Measurements from ENCODE around the gene PLEKHG4. TPM values are rescaled to one million over a fixed set of nuclear protein-coding genes. Genes with fewer than 3 reads are reported as not detected.

Gene PLEKHG4
- total and polyA plus RNA-seq, 10 of the 15 experiments (the other 5 are each of a cell fraction or from before 2014, with no cell fraction given): 0.14 to 2.6 (median 0.99) TPM

- no peak for TF ChIP-seq SUZ12 (IDR thresholded peaks at IDR 0.05; ENCODE audit: unreplicated experiment)
- no peak for TF ChIP-seq SKIL (IDR thresholded peaks at IDR 0.05; ENCODE audit: low read depth, poor library complexity, severe bottlenecking)
- no peak for TF ChIP-seq BCLAF1 (IDR thresholded peaks at IDR 0.05)
- TF ChIP-seq RB1 (IDR thresholded peaks at IDR 0.05; ENCODE audit: borderline replicate concordance): peak; percentile 81; the same call in 1 of the 2 replicates
- peak; percentile 56; the same call in 1 of the 2 replicates for TF ChIP-seq DPF2 (IDR thresholded peaks at IDR 0.05)
- peak; percentile 86 for TF ChIP-seq POLR2A (IDR thresholded peaks at IDR 0.05; ENCODE audit: low read depth, low read length)
- TF ChIP-seq TCF12 (IDR thresholded peaks at IDR 0.05; ENCODE audit: low read depth, low read length): 0 out of 2 replicates have a peak, but pooled peaks have one; percentile 3
- TF ChIP-seq E4F1 (IDR thresholded peaks at IDR 0.05; ENCODE audit: borderline replicate concordance, partially characterized antibody): no peak
- no peak for TF ChIP-seq MEF2B (IDR thresholded peaks at IDR 0.05; ENCODE audit: partially characterized antibody, poor library complexity, severe bottlenecking)
- no peak for TF ChIP-seq IKZF2 (IDR thresholded peaks at IDR 0.05)
- 0 out of 2 replicates have a peak, but pooled peaks have one; percentile 54 for TF ChIP-seq POLR2AphosphoS5 (IDR thresholded peaks at IDR 0.05; ENCODE audit: low read length)
- no peak for TF ChIP-seq NR2C2 (IDR thresholded peaks at IDR 0.05; ENCODE audit: borderline replicate concordance, control insufficient read depth, insufficient read length, low read depth)
- no peak; the same call in 2 of the 3 replicates for TF ChIP-seq POU2F2 (IDR thresholded peaks at IDR 0.05; ENCODE audit: borderline replicate concordance, low read depth, low read length)
- peak; percentile 90 for TF ChIP-seq E2F8 (IDR thresholded peaks at IDR 0.05; ENCODE audit: low read depth, partially characterized antibody)
- TF ChIP-seq YY1 (IDR thresholded peaks at IDR 0.05; ENCODE audit: low read depth, low read length): peak; percentile 29; the same call in 1 of the 2 replicates
- TF ChIP-seq NFYA (IDR thresholded peaks at IDR 0.05; ENCODE audit: borderline replicate concordance, low read depth, low read length): no peak
- no peak for TF ChIP-seq NRF1 (conservative IDR thresholded peaks at IDR 0.05; ENCODE audit: low read depth, low read length)
- no peak for TF ChIP-seq ZNF622 (IDR thresholded peaks at IDR 0.05)
- TF ChIP-seq NR2F1 (conservative IDR thresholded peaks at IDR 0.05): 0 out of 2 replicates have a peak, but pooled peaks have one; percentile 9
Observed at GRCh38 chr16:67247192-67248072, 31.9 kb upstream of the PLEKHG4 start, which contains the start of gene FHOD1 (continued).
